T-helper 22 cell (primary cell): ENCODE measurements around the gene UNC5A.

Experiments
- DNase-seq: peaks from one replicate; pipeline ENCODE4 v3.0.0-alpha.2; 2020; ENCODE audit warnings: low read depth

UNC5A gene

DNA sequence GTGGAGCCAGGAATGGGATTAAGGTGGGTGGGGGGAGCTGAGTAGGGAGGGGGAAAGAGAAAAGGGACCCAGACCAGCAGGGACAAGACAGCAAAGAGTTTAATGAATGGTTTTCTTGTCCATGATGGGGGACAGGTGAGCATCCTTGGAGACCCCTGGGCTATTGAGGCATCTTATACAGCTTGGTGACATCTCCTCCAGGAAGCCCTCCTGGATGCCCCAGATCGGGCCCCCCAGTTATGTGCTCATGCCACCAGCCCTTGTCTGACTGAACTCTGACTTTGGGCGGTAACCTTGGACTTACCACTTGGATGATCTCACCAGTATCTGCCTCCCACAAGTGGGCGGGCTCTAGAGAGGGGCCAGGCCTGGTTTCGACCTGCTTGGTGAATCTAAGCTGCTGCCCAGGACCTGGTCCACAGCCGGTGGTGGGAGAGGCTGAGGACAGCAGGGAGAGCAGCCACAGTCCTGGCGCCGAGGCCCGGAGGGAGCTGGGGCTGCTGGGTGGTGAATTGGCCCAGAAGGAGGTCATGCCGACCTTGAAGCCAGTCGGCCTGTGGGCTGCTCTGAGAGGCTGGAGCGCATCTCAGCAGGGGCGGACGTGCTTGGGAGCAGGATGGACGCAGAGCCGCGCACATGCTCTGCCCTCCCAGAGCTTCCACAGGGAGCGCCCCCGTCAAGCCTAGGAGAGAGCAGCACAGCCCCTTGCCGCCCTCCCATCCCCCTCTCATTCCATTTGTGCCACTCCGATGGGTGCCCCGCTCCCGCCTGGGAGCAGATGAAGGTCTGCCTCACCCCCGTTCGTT lies 36.2 kb downstream of the UNC5A start:
- DNase-seq = no peak

DNA sequence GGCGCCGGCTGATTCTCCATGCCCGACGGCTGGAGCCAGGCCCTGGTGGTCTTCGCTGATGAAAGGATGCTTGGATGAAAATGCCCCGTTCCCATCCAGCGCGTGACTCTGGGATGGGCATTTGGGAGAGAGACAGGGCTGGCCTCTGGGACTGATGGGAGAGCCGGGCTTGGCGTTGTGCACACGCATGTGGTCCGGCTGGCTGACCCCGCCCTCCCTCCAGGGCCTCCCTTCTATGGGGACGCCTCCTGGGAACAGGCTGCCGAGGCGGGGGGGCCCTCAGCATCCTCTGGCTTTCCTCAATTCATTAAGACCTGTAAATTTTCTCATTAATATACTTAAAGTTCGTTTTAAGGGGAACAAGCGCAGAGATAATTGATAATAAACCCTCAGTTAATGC lies 36.8 kb downstream of the UNC5A start:
- DNase-seq = no peak

- no peak for DNase-seq
Observed at GRCh38 chr5:176847726-176848290, 37.4 kb downstream of the UNC5A start.

DNA sequence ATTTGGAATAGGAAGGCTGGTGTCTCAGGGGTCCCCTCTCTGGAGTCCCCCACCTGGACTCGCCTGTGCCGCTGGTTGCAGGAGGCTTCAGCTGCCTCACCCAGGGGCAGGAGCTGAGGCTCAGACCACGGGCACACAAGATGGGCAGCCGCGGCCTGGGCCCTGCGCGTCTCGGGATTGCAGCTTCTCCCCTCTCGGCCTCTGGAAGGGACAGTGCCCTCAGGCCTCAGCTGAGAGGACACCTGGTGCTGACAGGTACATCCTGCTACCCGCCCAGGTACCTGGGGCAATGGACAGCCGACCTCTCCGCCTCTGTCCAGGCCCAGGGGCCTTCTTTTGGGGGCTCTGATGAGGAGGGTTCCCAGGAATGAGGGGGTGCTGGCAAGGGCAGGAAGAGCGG lies 38.3 kb downstream of the UNC5A start:
- no peak for DNase-seq

DNA sequence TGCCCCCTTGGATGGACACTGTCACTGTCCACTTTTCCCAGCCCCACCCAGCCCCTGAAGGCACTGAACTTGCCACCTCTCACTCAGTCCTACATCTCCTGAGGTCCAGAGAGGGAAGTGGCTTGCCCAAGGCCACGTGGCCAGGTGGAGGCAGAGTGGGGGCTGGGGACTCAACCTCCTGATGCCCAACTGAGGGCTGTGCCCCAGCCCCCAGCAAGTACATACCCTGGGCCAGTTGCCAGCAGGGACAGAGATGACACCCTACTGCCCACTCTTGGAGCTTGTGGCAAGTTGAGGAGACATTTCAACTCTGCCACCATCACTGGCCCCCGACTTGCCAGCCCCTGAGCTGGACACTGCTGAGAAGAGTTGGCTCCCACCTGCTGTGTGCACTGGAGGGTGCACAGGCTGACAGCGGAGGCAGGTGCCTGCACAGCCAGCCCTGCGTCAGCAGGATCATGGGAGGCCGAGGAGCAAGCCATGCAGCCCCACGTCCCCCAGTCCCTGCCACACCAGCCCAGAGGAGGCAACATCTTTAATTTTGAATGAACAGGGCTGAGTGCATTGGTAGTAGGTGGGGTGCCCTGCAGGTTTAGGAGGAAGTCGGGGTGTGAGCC lies 39.4 kb downstream of the UNC5A start:
- DNase-seq = no peak

- DNase-seq = no peak
Observed at GRCh38 chr5:176850371-176851245, 40.2 kb downstream of the UNC5A start.

GRCh38 chr5:176851380-176851779 lies 41.0 kb downstream of the UNC5A start:
- DNase-seq = no peak

- DNase-seq = no peak
Observed at GRCh38 chr5:176851871-176852658, 41.7 kb downstream of the UNC5A start.

- no peak for DNase-seq
Observed at GRCh38 chr5:176853151-176853778, 42.9 kb downstream of the UNC5A start.

GRCh38 chr5:176854164-176854563 lies 43.8 kb downstream of the UNC5A start:
- no peak for DNase-seq

DNA sequence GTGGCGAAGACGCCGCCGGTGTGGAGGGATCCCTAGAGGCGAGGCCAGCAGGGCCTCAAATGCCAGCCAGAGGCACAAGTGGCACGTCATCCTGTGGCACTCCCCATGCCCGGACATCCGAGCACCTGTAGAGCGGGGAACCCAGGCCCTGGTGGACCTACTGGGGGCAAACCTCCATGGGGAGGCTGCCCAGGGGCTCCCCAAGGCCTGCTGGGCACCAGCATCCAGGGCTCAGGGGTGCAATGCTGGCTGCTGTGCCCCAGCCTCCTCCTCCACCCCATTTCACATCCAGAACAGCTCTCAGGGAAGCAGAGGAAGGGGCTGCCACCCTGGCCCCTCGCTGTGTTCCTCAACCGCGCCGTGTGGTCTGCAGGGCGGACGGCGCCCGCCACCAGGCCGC lies 45.2 kb downstream of the UNC5A start:
- no peak for DNase-seq

- no peak for DNase-seq
Observed at GRCh38 chr5:176856746-176857145, 46.4 kb downstream of the UNC5A start.

DNA sequence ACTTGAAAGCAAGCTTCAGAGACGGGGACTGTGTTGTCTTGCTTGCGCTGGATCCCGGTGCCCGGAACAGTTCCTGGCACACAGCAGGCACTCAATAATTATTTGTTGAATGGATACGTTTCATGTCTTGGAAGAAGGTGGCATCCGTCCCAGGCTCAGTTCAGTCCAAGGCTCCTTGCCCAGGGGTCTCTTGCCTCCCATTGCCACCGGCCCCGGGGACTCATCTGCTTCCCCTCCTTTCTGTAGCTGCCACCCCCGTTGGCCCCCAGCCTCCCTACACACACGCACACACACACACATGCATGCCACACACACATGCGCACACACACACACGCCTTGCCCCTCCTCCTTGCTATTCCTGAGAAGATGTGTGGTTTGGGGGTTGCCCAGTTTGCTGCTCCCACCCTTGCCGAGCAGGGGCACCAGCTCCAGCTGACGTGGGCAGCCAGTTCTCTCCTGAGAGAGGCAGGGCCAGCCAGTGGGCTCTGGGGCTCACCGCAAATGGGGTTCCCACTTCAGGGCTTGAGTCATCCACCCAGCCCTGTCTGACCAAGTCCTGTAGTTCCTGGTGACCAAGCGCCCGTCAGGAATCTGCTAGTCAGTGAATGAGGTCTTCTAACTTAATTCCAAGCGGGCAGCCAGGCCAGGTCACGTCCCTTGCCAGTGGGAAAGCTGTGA lies 47.0 kb downstream of the UNC5A start:
- DNase-seq = no peak

DNA sequence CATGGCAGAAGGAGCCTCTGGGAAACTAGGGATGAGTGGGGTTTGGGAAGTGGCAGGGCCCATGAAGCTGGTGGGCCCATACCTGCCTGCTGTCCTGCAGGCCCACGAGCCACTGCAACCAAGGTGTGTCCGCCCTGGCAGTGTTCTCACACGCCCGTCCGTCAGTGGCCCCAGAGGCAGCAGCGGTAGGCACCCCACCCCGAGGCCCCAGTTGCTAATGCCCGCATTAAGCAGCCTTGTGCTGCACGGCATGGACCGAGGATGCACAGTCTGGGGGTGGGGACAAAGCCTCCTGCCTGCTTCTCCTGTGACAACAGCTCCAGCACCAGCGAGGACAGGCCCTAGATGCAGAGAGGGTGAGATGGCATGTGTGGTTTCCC lies 47.5 kb downstream of the UNC5A start:
- no peak for DNase-seq

DNA sequence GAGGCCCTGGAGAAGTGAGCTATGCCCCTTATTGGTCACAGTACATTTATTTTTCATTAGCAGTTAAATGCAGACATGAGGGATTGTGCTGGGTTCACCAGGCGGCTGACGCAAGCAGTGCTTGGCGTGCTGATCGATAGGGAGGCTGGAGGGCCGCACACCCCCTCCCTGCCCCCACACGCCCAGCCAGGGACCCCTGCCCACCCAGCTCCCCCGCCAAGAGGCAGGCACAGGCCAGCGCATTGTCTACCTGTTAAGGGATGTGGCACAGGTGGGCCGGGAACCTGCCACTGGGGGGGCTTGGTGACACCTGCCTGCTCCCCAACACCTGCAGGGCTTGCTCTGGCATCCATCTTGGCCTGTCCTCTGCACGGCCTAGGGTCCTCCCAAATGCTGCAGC lies 49.6 kb downstream of the UNC5A start:
- DNase-seq = no peak

DNA sequence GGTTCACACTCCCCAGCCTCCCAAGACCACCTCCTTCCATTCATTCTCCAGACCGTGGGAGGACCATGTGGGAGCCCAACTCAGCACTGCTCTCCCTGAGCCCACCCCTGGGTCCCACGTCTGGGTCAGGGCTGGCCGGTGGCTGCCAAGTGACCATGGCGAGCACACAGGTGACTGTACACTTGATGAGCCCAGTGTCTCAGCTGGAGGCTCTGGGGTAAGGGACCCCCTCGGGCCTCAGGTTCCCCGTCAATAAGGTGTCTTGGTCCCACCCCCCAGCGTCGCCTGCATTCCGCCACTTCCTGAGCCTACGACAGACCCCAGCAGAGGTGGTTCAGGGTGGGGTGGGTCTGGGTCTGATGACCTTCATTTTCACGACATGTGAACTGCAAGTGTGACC lies 50.0 kb downstream of the UNC5A start:
- no peak for DNase-seq

DNA sequence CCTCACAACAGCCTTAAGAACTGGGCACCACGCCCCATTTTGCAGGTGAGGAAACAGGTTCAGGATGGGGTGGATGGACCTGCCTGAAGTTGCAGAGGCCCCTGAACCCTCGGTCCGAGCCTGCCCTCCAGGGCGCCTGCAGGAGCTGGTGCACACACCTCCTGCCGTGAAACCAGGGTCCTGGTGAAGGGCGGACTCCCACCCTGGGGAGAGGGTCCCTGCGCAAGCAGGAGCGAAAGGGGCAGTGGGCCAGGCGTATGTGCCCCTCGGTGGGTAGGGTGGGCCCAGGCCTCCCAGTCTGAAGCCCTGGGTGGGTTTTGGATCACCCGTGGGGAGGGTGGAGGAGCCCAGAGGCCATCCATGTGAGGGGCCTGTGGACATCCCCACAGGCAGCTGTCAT lies 50.9 kb downstream of the UNC5A start:
- DNase-seq = no peak

DNA sequence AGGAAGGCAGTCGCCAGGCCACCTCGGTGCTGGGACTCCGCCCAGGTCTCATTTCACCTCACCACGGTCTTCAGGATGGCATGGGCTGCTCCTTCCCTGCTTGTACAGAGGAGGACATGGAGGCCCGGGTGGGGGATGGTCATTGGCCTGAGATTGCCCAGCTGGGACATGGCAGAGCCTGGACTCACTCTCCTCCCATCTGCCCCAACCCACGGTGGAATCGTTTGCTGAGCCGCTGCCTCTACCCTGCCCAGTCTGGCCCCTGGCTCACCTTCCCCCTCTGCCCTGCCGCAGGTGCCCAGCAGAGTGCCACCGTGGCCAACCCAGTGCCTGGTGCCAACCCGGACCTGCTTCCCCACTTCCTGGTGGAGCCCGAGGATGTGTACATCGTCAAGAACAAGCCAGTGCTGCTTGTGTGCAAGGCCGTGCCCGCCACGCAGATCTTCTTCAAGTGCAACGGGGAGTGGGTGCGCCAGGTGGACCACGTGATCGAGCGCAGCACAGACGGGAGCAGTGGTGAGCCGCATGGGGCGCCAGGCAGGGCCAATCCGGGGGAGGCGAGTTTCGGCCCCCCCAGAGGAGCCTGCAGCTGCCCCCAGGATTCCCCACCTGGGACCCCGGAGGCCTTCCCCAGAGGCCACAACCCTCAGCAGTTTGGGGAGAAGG lies 52.1 kb downstream of the UNC5A start:
- no peak for DNase-seq

DNA sequence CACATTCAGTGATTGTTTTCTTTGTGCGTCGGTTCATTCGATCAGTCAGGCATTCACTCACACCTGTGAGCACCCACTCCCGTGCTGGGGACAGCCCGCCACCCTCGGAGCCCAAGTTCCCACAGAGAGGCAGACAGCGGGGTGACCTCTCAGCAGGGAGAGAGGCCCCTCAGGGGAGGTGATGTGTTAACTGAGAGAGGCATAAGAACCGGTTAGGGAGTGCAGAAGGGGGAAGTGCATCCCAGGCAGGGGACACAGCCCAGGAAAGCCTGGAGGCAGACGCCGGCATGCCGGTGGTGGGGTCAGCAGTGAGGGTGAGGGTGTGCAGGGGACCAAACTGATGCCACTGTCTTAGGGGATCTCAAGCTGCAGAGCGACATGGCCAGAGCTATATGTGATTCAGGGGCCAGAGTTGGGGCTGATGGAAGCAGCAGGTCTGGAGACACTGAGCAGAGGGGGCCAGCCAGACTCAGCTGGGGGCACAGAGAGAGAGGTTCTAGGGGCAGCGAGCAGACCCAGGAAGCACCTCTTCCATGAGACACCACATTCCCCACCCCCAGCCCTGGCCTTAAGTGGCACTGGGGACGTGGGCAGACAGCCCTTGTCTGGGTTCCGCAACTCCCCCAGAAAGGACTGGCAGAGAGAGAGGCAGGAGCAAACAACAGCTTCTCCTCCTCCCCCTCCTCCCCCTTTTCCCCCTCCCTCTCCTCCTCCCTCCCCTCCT lies 52.8 kb downstream of the UNC5A start:
- DNase-seq = no peak

- no peak for DNase-seq
Observed at GRCh38 chr5:176863765-176864098, 53.4 kb downstream of the UNC5A start.
